AG09319 (cell line): ENCODE results near the gene PICALM.

Experiments used
- DNase-seq: peaks from one replicate; pipeline ENCODE4 v3.0.0-alpha.2; 2010; ENCODE audit warnings: low read depth; ENCODE audit errors: extremely low read depth
- CTCF ChIP-seq: IDR thresholded peaks from 2 replicates; pipeline ENCODE4 v1.5.1; 2011; ENCODE audit warnings: low read depth, mild to moderate bottlenecking, inconsistent platforms, low read length, moderate library complexity

Gene PICALM

GRCh38 chr11:86037743-86038142, 31.1 kb downstream of the PICALM start:
- no peak for TF ChIP-seq CTCF
- DNase-seq, result no peak

- no peak for TF ChIP-seq CTCF
- no peak for DNase-seq
Observed at GRCh38 chr11:86035920-86036319, 33.0 kb downstream of the PICALM start.

GRCh38 chr11:86035164-86035563, 33.7 kb downstream of the PICALM start:
- no peak for TF ChIP-seq CTCF
- no peak for DNase-seq

- TF ChIP-seq CTCF, result no peak
- no peak for DNase-seq
Observed at GRCh38 chr11:86034710-86035109, 34.2 kb downstream of the PICALM start.

GRCh38 chr11:86021377-86021776, 47.5 kb downstream of the PICALM start:
- DNase-seq, result no peak
- no peak for TF ChIP-seq CTCF

GRCh38 chr11:86018249-86018648, 50.6 kb downstream of the PICALM start:
- no peak for TF ChIP-seq CTCF

GRCh38 chr11:86016451-86016850, 52.4 kb downstream of the PICALM start:
- DNase-seq, result no peak
- no peak for TF ChIP-seq CTCF

More at GRCh38 chr11:86018249-86018648, 50.6 kb downstream of the PICALM start:
- DNase-seq, result no peak

- TF ChIP-seq CTCF, result no peak
- no peak for DNase-seq
Observed at GRCh38 chr11:86015699-86016098, 53.2 kb downstream of the PICALM start.
